CD4-positive, CD25-positive, alpha-beta regulatory T cell (primary cell): Measurements from ENCODE around the gene RASGRP3. TPM values are rescaled to one million over a fixed set of nuclear protein-coding genes. Genes with fewer than 3 reads are reported as not detected.

Experiments
- ATAC-seq, 2 donors: fragments of 150-1000 bp; cut with Tn5 transposase; one replicate each; pipeline ENCODE4 v1.10.0; 2021; ENCODE audit warnings: low read depth in 2 of 2, moderate number of reproducible peaks in 2 of 2, moderate library complexity in 1 of 2
- DNase-seq, 3 donors: peaks; one replicate each; pipeline versions ENCODE4 v3.0.0 to v3.0.0-alpha.2; 2012 to 2022; ENCODE audit warnings: mixed read lengths in 1 of 3
- H3K27ac ChIP-seq: one replicate; pipeline ENCODE4 v1.7.0; 2013; ENCODE audit warnings: mild to moderate bottlenecking, low read length; ENCODE audit not compliant: insufficient read depth, poor library complexity, severe bottlenecking
- H3K27me3 ChIP-seq: one replicate; pipeline ENCODE4 v1.7.0; 2013; ENCODE audit warnings: low read length; ENCODE audit not compliant: control insufficient read depth, insufficient read depth
- H3K36me3 ChIP-seq: one replicate; pipeline ENCODE4 v1.7.0; 2013; ENCODE audit warnings: mild to moderate bottlenecking, low read length, moderate library complexity; ENCODE audit not compliant: control insufficient read depth, insufficient read depth
- H3K4me1 ChIP-seq: 2 replicates; pipeline ENCODE4 v1.7.0; 2013; ENCODE audit warnings: mild to moderate bottlenecking, low read length; ENCODE audit not compliant: insufficient read depth, control insufficient read depth, poor library complexity, severe bottlenecking
- H3K4me3 ChIP-seq: one replicate; pipeline ENCODE4 v1.7.0; 2013; ENCODE audit warnings: low read depth, mild to moderate bottlenecking, low read length, moderate library complexity
- H3K9me3 ChIP-seq, 2 experiments: 1 replicate in 1 of 2; 2 replicates in 1 of 2; pipeline ENCODE4 v1.7.0; 2013; ENCODE audit warnings: low read length in 2 of 2, mild to moderate bottlenecking in 1 of 2, moderate library complexity in 1 of 2; ENCODE audit not compliant: control insufficient read depth in 2 of 2
- H3K27ac Mint-ChIP-seq, 3 donors: one replicate each; pipeline ENCODE4 v1.8.0; 2020 to 2022; ENCODE audit warnings: mild to moderate bottlenecking in 3 of 3, mixed read lengths in 3 of 3, moderate library complexity in 2 of 3
- H3K27me3 Mint-ChIP-seq: one replicate; pipeline ENCODE4 v1.8.0; 2022; ENCODE audit warnings: mild to moderate bottlenecking, mixed read lengths
- H3K36me3 Mint-ChIP-seq: one replicate; pipeline ENCODE4 v1.8.0; 2020; ENCODE audit warnings: mixed read lengths
- H3K4me1 Mint-ChIP-seq, 4 donors: one replicate each; pipeline ENCODE4 v1.8.0; 2020 to 2022; ENCODE audit warnings: mixed read lengths in 4 of 4, mild to moderate bottlenecking in 1 of 4
- H3K4me3 Mint-ChIP-seq, 4 donors: one replicate each; pipeline ENCODE4 v1.8.0; 2020 to 2022; ENCODE audit warnings: mild to moderate bottlenecking in 4 of 4, mixed read lengths in 4 of 4, moderate library complexity in 3 of 4
- H3K9me3 Mint-ChIP-seq, 7 donors: one replicate each; pipeline ENCODE4 v1.8.0; 2020 to 2022; ENCODE audit warnings: mixed read lengths in 7 of 7, mild to moderate bottlenecking in 3 of 7, moderate library complexity in 2 of 7
- polyA plus RNA-seq, 4 donors: library from polyadenylated mRNA; unstranded; fragments of 300-500 nt; fragmentation: Illumina TruSeq; gene quantifications; one replicate each; pipeline ENCODE4 v1.2.3, GENCODE V29; 2021
- total RNA-seq: library from RNA; stranded (reverse); gene quantifications from one replicate; pipeline ENCODE4 v1.2.3, GENCODE V29; 2022

Gene RASGRP3
- total and polyA plus RNA-seq, 5 donors from 2014 or later = 2.8 to 9.1 (median 4.8) TPM

GRCh38 chr2:33577668-33578067 is 101.2 kb downstream of the RASGRP3 start:
- no peaks in the 10 kb centered on the region for H3K4me1 ChIP-seq
- ATAC-seq (no peak), DNase-seq (no peak)
- no peaks in the 10 kb centered on the region for H3K27me3 Mint-ChIP-seq
- H3K4me1 Mint-ChIP-seq = peaks cover 0 to 11% (median 2%) of the 10 kb centered on the region in 4 donors
- H3K27ac ChIP-seq = no peak overlapping the region
- H3K9me3 ChIP-seq = no peaks in the 10 kb centered on the region
- no peaks in the 10 kb centered on the region for H3K27me3 ChIP-seq
- H3K36me3 Mint-ChIP-seq = no peaks in the 10 kb centered on the region
- H3K36me3 ChIP-seq = no peaks in the 10 kb centered on the region
- no peaks in the 10 kb centered on the region for H3K9me3 Mint-ChIP-seq
- no peak overlapping the region for H3K4me3 Mint-ChIP-seq
- H3K4me3 ChIP-seq = no peak overlapping the region
- H3K27ac Mint-ChIP-seq = no peak overlapping the region

DNA sequence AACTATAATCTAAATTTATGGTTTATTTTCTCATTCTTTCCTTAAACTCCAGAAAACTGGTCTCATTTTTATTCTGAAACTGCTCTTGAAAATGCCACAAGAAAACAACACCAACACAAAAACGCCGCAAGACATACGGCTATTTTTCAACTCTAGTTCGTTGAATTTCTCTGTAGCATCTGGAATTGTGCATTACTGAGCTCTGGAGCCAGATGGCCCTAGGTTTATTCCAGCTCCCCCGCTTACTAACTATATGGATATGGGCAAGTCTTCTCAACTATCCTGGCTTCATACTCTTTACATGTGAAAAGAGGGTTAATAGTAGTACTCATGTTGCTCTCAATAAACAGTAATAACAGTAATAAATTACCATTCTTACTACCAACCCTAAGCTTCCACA is 102.8 kb downstream of the RASGRP3 start:
- H3K4me1 ChIP-seq = peaks cover 3% of the 10 kb centered on the region
- no peaks in the 10 kb centered on the region for H3K9me3 ChIP-seq
- H3K4me1 Mint-ChIP-seq = peaks cover 0 to 11% (median 5%) of the 10 kb centered on the region in 4 donors
- peaks cover 4% of the 10 kb centered on the region for H3K36me3 Mint-ChIP-seq
- peak overlapping the region in 2 of 3 donors; percentile 29 to 45 for H3K27ac Mint-ChIP-seq
- no peaks in the 10 kb centered on the region for H3K9me3 Mint-ChIP-seq
- peaks cover 6% of the 10 kb centered on the region for H3K36me3 ChIP-seq
- H3K27me3 ChIP-seq = no peaks in the 10 kb centered on the region
- no peak for ATAC-seq
- no peak overlapping the region for H3K4me3 Mint-ChIP-seq
- no peak overlapping the region for H3K4me3 ChIP-seq
- H3K27me3 Mint-ChIP-seq = no peaks in the 10 kb centered on the region
- no peak for DNase-seq
- H3K27ac ChIP-seq = no peak overlapping the region

- H3K4me1 Mint-ChIP-seq = peaks cover 0 to 11% (median 5%) of the 10 kb centered on the region in 4 donors
- ATAC-seq = no peak
Measured at GRCh38 chr2:33581872-33582271, 105.4 kb downstream of the RASGRP3 start.

GRCh38 chr2:33583194-33583938 is 106.9 kb downstream of the RASGRP3 start:
- Histone ChIP-seq H3K4me1 (peaks cover 3% of the 10 kb centered on the region), H3K36me3 (peaks cover 47% of the 10 kb centered on the region), H3K27ac (no peak overlapping the region), H3K4me3 (no peak overlapping the region), H3K9me3 (no peaks in the 10 kb centered on the region), H3K27me3 (no peaks in the 10 kb centered on the region)
- Mint-ChIP-seq H3K36me3 (peaks cover 15% of the 10 kb centered on the region), H3K4me3 (no peak overlapping the region), H3K9me3 (no peaks in the 10 kb centered on the region), H3K27me3 (no peaks in the 10 kb centered on the region), H3K4me1 (peaks cover 0 to 12% (median 5%) of the 10 kb centered on the region in 4 donors), H3K27ac (no peak overlapping the region)
- DNase-seq = peak in 2 of 3 donors; percentile 32 to 37
- ATAC-seq = no peak

More at GRCh38 chr2:33581872-33582271, 105.4 kb downstream of the RASGRP3 start:
- Histone ChIP-seq H3K9me3 (no peaks in the 10 kb centered on the region), H3K36me3 (peaks cover 33% of the 10 kb centered on the region), H3K4me1 (peaks cover 3% of the 10 kb centered on the region), H3K4me3 (no peak overlapping the region), H3K27me3 (no peaks in the 10 kb centered on the region), H3K27ac (no peak overlapping the region)
- H3K36me3 Mint-ChIP-seq = peaks cover 15% of the 10 kb centered on the region
- H3K9me3 Mint-ChIP-seq = no peaks in the 10 kb centered on the region
- no peaks in the 10 kb centered on the region for H3K27me3 Mint-ChIP-seq
- DNase-seq = peak in 1 of 3 donors; percentile 16
- H3K4me3 Mint-ChIP-seq = no peak overlapping the region
- H3K27ac Mint-ChIP-seq = no peak overlapping the region

- Histone ChIP-seq H3K36me3 (peaks cover 72% of the 10 kb centered on the region), H3K9me3 (no peaks in the 10 kb centered on the region), H3K4me3 (no peak overlapping the region), H3K4me1 (peaks cover 3% of the 10 kb centered on the region), H3K27ac (no peak overlapping the region), H3K27me3 (no peaks in the 10 kb centered on the region)
- H3K27me3 Mint-ChIP-seq = no peaks in the 10 kb centered on the region
- no peak for ATAC-seq
- H3K4me1 Mint-ChIP-seq = peaks cover 6 to 22% (median 12%) of the 10 kb centered on the region in 4 donors
- H3K27ac Mint-ChIP-seq = no peak overlapping the region
- peaks cover 27% of the 10 kb centered on the region for H3K36me3 Mint-ChIP-seq
- no peaks in the 10 kb centered on the region for H3K9me3 Mint-ChIP-seq
- H3K4me3 Mint-ChIP-seq = no peak overlapping the region
- no peak for DNase-seq
Measured at GRCh38 chr2:33586766-33587165, 110.3 kb downstream of the RASGRP3 start.

- no peak overlapping the region for H3K4me3 ChIP-seq
- Mint-ChIP-seq H3K4me3 (no peak overlapping the region), H3K4me1 (peaks cover 10 to 24% (median 12%) of the 10 kb centered on the region in 4 donors), H3K27ac (no peak overlapping the region), H3K27me3 (no peaks in the 10 kb centered on the region), H3K9me3 (no peaks in the 10 kb centered on the region), H3K36me3 (peaks cover 36% of the 10 kb centered on the region)
- H3K27ac ChIP-seq = no peak overlapping the region
- ATAC-seq (no peak), DNase-seq (no peak)
- H3K9me3 ChIP-seq = no peaks in the 10 kb centered on the region
- no peaks in the 10 kb centered on the region for H3K27me3 ChIP-seq
- peaks cover under 1% of the 10 kb centered on the region for H3K4me1 ChIP-seq
- H3K36me3 ChIP-seq = peaks cover 87% of the 10 kb centered on the region
Measured at GRCh38 chr2:33588232-33588631, 111.8 kb downstream of the RASGRP3 start.

GRCh38 chr2:33589444-33589843 is 113.0 kb downstream of the RASGRP3 start:
- H3K27ac Mint-ChIP-seq = peak overlapping the region in 1 of 3 donors; percentile 65
- no peak overlapping the region for H3K4me3 ChIP-seq
- no peak overlapping the region for H3K4me3 Mint-ChIP-seq
- peaks cover 88% of the 10 kb centered on the region for H3K36me3 ChIP-seq
- no peak overlapping the region for H3K27ac ChIP-seq
- DNase-seq (no peak), ATAC-seq (no peak)
- H3K27me3 ChIP-seq = no peaks in the 10 kb centered on the region
- H3K36me3 Mint-ChIP-seq = peaks cover 35% of the 10 kb centered on the region
- H3K4me1 Mint-ChIP-seq = peaks cover 11 to 31% (median 16%) of the 10 kb centered on the region in 4 donors
- H3K9me3 ChIP-seq = no peaks in the 10 kb centered on the region
- H3K27me3 Mint-ChIP-seq = no peaks in the 10 kb centered on the region
- no peaks in the 10 kb centered on the region for H3K9me3 Mint-ChIP-seq
- no peaks in the 10 kb centered on the region for H3K4me1 ChIP-seq

DNA sequence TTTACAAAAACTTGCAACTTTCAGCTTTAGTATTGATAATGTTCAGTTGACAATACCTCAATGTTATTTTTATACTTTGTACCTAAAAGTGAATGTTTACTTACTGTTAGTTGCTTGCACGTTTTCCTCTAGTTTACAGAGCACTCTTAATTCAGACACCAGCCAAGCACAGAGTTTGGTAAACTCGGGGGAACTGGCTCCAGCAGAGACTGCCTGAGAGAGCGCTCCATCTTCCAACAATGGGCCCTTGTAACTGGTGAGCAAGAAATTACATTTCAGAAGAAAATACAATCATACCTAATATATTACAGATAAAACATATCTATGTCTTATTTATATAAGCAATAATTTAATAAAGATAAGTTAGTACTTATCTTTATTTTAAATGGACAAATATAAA is 118.9 kb downstream of the RASGRP3 start:
- Mint-ChIP-seq H3K9me3 (no peaks in the 10 kb centered on the region), H3K27me3 (peaks cover 6% of the 10 kb centered on the region), H3K27ac (peak overlapping the region in 2 of 3 donors; percentile 50 to 52), H3K36me3 (peaks cover 26% of the 10 kb centered on the region), H3K4me3 (peak overlapping the region in 2 of 4 donors; percentile 33 to 49), H3K4me1 (peaks cover 21 to 63% (median 35%) of the 10 kb centered on the region in 4 donors)
- peaks cover 30% of the 10 kb centered on the region for H3K4me1 ChIP-seq
- no peak for DNase-seq
- H3K36me3 ChIP-seq = peaks cover 40% of the 10 kb centered on the region
- H3K4me3 ChIP-seq = no peak overlapping the region
- H3K9me3 ChIP-seq = no peaks in the 10 kb centered on the region
- H3K27me3 ChIP-seq = no peaks in the 10 kb centered on the region
- no peak for ATAC-seq
- H3K27ac ChIP-seq = no peak overlapping the region
